GM21529 (cell line): ENCODE measurements around the gene C15orf39.

Source experiments
- ATAC-seq: cut with Tn5 transposase; IDR thresholded peaks from one replicate; pipeline ENCODE4 v1.9.1; 2021; ENCODE audit not compliant: unreplicated experiment

The C15orf39 gene

DNA sequence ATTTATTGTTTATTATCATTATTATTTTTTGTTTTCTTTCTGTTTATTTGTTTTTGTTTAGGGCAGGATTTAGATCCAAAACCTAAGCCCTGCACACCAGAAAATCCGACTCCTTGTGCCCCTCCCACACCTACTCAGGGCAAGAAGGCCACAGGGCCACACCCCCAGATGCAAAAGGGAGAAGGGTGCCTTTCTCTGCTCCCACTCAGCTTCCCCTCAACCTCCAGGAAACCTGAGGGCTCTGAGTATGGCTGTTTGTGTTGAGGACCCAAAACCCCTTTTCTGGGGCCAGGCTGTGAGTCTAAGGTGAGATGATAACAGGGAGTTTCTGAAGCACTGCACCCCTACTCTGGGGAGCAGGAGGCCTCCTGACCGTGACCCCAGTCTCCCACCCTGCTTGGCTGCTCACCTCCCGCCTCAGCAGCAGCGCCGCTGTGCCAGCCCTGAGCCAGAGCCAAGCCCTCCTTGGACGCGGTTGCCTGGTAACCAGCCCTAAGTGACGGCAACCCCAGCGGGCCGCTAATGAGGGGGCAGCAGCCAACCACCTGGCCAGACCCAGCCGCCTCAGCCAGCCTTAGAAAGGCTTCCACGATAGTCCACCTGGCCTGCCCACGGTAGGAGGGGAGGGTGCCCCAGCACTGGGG lies 6.4 kb upstream of the C15orf39 start:
- no peak for ATAC-seq

DNA sequence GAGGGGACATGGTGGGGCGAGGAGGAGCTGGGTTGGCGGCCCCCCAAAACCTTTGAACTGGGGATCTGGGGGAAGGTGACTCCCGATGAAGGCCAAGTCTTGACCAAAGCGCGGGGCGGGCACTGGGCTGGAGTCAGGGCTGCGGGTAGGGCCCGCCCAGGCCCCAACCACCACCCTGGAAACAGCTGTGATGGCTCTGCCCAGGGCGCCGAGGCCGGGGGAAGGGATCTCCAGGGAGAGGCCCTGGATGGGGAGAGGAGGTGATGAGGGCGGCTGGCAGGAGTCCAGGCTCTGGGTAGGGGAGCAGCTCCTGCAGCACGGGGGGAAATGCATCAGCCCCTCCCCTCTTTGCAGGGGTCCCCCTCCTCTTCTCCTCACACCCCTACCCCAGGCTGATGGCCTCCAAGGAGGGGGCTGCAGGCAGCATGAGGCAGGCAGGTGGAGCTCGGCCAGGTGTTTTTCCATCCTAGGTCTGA lies 5.9 kb upstream of the C15orf39 start:
- ATAC-seq: no peak

DNA sequence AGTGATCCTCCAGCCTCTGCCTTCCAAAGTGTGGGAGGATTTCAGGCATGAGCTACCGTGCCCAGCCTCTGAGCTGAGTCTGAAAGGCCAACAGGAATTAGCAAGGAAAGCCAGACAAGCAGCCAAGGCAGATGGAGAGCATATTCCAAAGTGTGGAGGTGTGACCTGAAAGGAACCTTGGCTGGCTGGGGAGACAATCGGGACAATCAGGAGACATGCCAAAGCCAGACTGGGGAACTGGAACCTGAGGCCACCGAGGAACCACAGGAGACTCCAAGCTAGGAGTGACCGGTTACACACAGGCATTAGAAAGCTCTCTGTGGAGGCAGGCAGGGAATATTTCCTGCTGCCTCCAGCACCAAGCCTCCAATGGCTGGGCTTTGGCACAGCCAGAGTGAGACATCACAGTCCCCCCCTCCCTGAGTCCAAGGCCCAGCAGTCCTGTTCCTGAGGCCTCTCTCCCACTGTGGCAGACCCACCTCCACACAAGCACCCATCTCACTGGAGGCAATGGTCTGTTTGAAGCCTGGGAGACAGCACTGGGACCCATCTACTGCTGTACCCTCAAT lies 4.5 kb upstream of the C15orf39 start:
- no peak for ATAC-seq

DNA sequence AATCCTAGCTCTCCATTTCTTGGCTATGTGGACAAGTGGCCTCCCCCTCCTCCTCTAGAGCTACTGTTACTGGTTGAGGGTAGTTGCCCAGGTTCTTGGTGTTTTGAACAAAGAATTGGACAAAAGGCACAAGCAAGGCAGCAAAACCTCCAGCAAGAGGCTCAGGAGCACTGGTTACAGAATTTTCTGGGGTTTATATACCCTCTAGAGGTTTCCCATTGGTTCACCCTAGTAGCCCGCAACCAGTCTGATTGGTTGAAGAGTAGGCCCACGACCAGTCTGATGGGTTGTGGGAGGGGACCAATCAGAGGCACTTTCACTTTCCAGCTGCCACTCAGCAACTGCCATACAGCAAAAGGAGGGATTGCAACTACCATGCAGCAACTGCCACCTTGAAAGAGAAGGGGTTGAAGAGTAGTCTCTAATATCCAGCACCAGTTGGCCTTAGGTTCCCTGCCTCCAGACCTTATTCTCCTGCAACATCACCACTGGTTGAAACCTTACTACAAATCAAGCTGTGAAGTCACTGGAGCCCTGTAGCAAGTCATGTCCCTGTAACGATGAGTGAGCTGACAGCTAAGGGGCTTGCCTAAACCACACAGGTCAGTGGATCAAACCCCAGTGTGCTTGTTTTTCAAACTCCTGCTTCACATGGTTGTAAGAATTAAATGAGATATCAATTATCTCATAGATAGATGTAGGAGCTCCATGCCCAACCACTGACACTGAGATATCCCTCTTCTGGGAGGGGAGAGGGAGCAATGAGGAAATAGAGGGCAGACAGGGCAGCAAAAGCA lies 2.9 kb upstream of the C15orf39 start:
- ATAC-seq: no peak

DNA sequence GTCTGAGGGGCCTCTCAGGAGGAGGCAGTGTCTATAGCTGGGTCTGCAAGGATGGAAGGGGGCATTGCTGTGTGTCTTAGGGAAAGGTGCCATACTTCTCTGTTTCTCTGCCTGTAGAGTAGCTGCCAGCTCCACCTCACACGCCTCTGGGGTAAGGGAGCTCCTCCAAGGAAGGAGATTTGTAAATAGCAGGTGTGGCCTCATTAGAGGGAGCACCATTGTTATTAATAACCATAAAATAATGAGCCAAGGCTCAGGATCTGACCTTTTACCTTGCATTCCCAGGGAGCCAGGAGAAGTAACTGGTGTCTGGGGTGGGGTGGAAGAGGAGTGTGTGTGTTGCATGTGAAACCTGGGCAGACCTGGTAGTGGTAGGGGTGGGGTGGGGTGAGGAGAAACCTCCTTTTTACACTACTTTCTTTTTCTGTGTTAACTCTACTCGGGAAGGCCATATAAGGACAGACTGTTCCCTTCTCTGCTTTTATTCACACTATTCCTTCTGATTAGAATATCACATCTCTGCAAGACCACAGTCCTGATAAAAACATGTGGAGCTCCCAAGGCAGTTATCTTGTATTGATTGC lies 2.2 kb upstream of the C15orf39 start:
- ATAC-seq: no peak

DNA sequence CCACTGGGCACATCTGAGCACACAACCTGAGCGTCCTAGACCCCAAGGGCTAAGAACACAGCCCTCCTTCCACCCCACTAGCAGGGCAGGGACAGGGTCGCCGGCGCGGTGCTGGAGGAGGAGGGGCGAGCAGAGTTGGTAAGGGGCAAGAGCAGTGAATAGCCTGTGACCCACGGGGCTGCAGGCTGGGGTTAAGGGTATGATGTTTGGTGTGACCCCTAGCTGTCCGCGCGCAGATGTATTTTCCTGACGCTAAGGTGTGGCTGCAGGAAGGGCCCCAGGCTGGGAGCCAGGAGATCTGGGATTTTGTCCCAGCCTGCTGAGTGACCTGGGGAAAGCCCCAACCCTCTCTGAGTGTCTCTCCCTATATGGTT lies 1.3 kb upstream of the C15orf39 start:
- no peak for ATAC-seq

DNA sequence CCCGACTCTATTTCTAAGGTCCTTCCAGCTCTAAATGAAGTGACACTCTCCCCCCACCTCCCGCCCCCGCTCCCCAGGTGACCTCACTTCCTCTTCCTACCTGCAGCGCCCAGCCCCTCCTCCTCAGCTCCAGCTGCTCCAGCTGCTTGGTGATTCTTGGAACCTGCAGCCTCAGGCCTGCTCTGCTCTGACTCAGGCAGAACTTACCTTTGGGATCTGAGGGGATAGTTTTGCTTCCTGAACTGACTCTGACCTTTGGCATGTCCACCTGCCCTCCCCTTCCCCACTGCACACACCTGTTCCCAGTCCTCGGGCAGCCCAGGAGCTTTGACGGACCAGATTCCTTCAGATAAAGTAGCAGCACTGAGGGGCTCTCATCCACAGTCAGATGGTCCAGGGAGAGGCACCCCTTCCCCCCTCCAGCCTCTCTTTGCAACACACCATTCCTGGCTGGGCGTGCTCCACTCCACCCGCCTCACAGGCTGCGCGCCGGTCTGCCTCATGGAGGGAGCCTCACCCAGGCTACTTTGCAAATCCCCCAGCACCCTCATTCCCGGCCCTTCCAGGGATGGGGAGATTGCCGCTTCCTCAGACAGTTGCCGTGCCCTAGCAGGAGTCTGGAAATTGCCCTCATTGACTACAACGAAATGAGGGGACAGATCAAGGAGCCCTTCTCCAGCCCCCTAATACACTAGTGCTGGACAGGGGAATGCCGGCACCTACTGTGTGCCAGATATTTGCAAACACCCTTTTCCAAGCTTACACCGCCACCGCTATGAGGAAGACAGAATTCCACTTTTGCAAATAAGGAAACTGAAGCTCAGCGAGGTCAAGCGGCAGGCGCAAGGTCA lies 692 bp upstream of the C15orf39 start:
- ATAC-seq: no peak

DNA sequence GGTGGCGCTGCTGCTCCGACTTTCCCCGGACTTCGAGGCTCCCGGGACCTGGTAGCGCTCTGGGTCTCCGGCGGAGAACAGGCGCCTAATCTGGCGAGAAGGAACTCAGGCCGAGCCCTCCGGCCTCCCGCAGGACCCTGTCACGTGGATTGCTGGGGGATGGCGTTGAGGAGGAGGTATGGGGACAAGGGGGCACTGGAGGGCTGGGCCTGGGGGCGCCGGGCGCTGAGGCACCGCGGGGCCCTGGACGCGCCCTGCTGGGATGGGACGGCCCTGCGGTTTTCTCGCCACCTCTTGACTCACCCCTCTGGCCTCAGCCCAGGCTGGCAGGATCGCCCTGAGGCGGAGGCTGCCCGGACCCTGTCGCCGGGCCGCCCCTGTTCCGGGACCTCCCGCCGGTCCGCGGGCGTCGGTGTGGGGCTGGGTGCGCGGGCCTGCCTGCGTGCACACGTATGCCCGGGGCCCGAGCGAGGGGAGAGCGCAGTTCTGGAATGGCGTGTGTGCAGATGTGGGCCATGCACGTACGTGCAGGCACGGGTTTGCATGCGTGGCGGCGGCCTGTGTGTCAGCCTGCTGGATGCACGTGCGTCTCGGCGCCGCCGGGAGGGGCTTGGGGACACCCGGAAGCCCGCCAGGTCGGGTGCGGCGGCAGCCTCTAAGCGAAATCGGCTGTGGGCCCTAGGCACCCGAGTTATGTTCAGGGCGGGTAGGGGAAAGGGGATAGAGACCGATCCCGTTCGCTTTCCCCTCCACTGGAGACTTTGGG lies 752 bp downstream of the C15orf39 start:
- peak; percentile 27 for ATAC-seq

DNA sequence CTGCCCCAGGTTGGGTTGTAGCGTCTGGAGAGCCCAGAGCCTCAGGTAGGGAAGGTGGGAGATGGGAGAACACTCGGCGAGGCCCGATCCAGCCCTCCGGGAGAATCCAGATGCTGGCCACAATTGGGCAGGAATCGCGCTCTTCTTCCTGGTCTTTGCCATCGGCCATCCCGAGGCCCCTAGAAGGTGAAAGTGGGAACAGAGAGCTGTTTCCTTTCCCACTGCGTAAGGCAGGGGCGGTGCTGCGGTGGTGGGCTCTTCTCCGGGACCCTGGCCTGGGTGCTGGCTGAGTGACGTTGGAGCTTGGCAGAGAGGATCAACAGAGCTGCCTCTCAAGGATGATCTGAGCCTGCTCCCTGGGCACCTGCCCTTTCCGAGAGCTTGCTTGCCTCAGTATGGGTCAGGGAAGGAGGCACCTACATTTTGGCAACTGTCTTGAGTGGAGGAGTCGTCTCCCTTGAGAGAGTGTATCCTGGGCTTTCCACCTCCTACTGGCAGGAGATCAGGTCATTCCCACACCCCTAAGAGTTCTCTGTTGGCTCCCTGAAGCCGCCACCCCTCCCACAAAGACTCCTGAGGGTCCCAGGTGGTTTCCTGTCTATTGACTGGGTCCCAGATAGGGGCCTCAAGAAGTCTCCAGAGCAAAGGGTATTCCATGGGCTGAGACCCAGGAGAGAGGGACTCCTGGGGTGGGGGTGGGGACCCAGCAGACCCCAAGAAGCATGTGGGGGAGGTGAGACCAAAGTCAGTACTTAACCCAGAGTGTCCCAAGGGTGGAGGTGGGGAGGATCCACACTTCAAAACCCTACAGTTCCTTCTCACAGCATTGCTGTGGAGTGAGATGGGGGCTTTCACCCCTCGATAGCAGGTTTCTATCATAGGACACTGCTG lies 1.6 kb downstream of the C15orf39 start:
- ATAC-seq: no peak

DNA sequence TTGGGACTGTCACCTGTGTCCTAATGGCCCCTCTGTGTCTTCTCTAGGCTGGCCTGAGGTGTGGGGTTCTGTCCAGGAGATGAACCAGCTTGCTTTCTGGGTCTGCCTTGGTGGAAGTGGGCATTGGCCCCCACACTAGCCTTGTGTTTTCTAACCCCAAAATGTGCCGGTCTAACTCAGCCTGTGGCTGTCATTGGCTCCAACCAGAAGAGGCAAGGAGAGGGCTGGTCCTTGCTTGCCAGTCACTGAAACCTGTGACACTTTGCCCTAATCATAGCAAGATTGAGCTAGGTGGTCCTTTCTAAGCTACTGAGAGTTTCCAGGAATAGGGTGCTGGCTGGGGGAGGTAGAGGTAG lies 2.2 kb downstream of the C15orf39 start:
- ATAC-seq: no peak

DNA sequence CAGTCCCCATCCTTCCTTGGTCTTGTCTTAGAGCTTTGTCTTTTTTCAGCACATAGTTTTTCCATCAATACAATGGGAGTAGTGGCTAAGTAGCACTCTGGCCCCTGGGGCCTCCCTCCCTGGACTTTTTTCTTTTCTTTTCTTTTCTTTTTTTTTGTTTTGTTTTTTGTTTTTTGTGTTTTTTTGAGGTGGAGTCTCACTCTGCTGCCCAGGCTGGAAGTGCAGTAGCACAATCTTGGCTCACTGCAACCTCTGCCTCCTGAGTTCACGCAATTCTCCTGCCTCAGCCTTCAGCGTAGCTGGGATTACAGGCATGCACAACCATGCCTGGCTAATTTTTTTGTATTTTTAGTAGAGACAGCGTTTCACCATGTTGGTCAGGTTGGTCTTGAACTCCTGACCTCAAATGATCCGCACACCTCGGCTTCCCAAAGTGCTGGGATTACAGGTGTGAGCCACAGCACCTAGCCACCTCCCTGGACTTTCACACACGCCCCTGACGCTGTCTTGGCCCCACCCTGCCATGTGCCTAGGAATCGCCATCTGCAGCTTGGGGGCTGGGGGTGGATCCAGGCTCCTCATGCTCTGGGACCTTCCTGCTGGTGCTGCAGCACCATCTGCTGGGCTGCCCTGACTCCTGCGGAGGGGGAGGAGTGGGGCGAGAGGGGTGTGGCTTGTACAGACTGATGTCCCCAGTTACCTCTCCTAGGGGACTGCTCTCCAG lies 2.8 kb downstream of the C15orf39 start:
- ATAC-seq: peak; percentile 34

DNA sequence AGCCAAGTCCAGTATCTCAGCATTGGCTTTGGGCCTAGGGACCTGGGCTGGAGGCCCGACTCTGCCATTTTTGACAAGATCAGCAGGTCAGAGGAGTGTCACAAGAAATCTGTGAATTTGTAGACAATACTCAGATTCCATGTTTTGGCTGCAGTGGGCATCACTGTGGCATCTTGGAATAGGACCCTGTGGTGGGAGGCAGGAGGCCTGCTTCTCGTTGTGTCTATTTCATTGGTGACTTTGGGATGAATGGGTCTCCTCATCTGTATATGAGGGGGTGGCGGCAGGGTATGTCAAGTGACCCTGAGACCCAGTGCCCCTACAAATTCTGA lies 3.3 kb downstream of the C15orf39 start:
- ATAC-seq: no peak

DNA sequence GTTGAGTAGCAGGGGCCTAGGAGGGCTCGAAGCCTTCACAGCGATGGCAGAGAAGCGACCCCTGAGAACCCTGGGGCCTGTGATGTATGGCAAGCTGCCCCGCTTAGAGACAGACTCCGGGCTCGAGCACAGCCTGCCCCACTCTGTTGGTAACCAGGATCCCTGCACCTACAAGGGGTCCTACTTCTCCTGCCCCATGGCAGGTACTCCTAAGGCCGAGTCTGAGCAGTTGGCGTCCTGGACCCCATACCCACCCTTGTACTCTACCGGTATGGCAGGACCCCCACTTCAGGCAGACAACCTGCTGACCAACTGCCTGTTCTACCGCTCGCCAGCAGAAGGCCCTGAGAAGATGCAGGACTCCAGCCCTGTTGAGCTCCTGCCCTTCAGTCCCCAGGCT lies 4.3 kb downstream of the C15orf39 start:
- ATAC-seq: no peak

DNA sequence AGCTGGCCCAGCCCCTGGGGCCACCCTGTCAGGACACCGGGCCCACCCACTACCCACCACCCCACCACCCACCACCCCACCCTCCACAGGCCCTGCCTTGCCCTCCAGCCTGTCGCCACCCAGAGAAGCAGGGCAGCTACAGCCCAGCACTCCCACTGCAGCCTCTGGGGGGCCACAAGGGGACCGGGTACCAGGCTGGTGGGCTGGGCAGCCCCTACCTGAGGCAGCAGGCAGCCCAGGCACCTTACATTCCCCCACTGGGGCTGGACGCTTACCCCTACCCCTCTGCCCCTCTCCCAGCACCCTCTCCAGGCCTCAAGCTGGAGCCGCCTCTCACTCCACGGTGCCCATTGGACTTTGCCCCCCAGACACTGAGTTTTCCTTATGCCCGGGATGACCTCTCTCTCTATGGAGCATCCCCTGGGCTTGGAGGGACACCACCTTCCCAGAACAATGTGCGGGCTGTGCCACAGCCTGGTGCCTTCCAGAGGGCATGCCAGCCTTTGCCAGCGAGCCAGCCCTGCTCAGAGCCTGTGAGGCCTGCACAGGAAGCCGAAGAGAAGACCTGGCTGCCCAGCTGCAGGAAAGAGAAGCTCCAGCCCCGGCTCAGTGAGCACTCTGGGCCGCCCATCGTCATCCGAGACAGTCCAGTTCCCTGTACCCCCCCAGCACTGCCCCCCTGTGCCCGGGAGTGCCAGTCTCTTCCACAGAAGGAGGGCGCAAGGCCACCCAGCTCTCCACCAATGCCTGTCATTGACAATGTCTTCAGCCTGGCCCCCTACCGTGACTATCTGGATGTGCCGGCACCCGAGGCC lies 5.3 kb downstream of the C15orf39 start:
- ATAC-seq: no peak

DNA sequence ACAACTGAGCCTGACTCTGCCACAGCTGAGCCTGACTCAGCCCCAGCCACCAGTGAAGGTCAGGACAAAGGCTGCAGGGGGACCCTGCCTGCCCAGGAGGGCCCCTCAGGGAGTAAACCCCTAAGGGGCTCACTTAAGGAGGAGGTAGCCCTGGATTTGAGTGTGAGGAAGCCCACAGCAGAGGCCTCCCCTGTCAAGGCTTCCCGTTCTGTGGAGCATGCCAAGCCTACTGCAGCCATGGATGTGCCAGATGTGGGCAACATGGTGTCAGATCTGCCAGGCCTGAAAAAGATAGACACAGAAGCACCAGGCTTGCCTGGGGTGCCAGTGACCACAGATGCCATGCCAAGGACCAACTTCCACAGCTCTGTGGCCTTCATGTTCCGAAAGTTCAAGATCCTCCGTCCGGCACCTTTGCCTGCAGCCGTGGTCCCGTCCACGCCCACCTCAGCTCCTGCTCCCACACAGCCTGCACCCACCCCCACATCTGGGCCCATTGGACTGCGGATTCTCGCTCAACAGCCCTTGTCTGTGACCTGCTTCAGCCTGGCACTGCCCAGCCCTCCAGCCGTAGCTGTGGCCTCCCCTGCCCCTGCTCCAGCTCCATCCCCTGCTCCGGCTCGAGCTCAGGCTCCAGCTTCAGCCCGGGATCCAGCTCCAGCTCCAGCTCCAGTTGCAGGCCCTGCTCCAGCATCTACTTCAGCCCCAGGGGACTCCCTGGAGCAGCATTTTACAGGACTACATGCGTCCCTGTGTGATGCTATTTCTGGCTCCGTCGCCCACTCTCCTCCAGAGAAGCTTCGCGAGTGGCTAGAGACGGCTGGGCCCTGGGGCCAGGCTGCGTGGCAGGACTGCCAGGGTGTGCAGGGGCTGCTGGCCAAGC lies 6.2 kb downstream of the C15orf39 start:
- ATAC-seq: no peak

DNA sequence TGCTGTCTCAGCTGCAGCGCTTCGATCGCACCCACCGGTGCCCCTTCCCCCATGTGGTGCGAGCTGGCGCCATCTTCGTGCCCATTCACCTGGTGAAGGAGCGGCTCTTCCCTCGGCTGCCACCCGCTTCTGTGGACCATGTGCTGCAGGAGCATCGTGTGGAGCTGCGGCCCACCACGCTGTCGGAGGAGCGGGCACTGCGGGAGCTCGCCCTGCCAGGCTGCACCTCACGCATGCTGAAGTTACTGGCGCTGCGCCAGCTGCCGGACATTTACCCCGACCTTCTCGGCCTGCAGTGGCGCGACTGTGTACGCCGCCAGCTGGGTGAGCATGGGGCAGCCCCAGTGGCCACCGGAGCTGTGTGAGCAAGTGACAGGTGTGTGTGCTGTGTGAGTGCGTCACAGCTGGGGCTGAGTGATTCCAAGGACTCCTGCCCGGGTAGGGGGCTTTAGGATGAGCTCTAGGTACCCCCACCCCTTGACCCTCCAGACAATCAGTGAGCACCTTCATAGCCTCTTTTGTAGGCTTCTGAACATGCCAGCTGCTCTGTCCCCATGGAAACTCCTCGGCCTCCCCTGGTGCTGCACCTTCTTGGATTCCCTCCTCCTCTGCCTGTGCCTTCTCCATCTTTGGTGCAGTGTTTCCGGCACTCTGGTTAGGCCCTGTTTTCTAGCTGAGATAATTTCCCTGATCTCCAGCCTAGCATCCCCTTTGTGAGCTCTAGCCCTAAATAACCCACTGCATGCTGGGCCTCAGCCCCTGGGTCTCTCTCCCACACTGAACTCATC lies 7.0 kb downstream of the C15orf39 start:
- no peak for ATAC-seq
